Measurements from ENCODE around the gene SLC15A4.

- TF ChIP-seq SP1 (IDR thresholded peaks at IDR 0.05) (no peak), TARDBP (IDR thresholded peaks at IDR 0.05) (no peak), NFRKB (IDR thresholded peaks at IDR 0.05) (no peak), FOXM1 (IDR thresholded peaks at IDR 0.05; ENCODE audit: borderline replicate concordance) (no peak), ARNT (IDR thresholded peaks at IDR 0.05) (no peak), L3MBTL2 (conservative IDR thresholded peaks at IDR 0.05) (no peak), SUZ12 (IDR thresholded peaks at IDR 0.05) (no peak), HDGF (IDR thresholded peaks at IDR 0.05; ENCODE audit: borderline replicate concordance) (no peak), BHLHE40 (IDR thresholded peaks at IDR 0.05; ENCODE audit: borderline replicate concordance) (no peak)
- TF ChIP-seq, protein P1, sequence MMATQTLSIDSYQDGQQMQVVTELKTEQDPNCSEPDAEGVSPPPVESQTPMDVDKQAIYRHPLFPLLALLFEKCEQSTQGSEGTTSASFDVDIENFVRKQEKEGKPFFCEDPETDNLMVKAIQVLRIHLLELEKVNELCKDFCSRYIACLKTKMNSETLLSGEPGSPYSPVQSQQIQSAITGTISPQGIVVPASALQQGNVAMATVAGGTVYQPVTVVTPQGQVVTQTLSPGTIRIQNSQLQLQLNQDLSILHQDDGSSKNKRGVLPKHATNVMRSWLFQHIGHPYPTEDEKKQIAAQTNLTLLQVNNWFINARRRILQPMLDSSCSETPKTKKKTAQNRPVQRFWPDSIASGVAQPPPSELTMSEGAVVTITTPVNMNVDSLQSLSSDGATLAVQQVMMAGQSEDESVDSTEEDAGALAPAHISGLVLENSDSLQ (IDR thresholded peaks at IDR 0.05), result no peak
Observed at GRCh38 chr12:128793701-128794100, 30.1 kb downstream of the SLC15A4 start.

Measured in HEK293T (cell line).